Adipocyte (in vitro differentiated cells): ENCODE data around the gene PKP4.
"Not testable (repeated sequence)": the region's sequence is repeated elsewhere in the genome, so short reads cannot be mapped to it uniquely, and the experiment has no call there.

Source experiments
- DNase-seq: peaks from one replicate; pipeline ENCODE4 v3.0.0-alpha.2; 2015; ENCODE audit warnings: low read depth
- H3K27me3 ChIP-seq: replicated peaks from 2 replicates; pipeline ENCODE4 v1.7.0; 2013; ENCODE audit warnings: mild to moderate bottlenecking, low read length, moderate library complexity; ENCODE audit not compliant: control insufficient read depth, insufficient read depth
- H3K36me3 ChIP-seq: 2 replicates; pipeline ENCODE4 v1.7.0; 2013; ENCODE audit warnings: low read length, mild to moderate bottlenecking, moderate library complexity; ENCODE audit not compliant: control insufficient read depth, insufficient read depth, severe bottlenecking
- H3K4me1 ChIP-seq: 2 replicates; pipeline ENCODE4 v1.7.0; 2013; ENCODE audit warnings: mild to moderate bottlenecking, low read length, moderate library complexity; ENCODE audit not compliant: control insufficient read depth, insufficient read depth
- H3K4me3 ChIP-seq: 2 replicates; pipeline ENCODE4 v1.7.0; 2013; ENCODE audit warnings: mild to moderate bottlenecking, low read length, moderate library complexity
- H3K9ac ChIP-seq: 2 replicates; pipeline ENCODE4 v1.7.0; 2013; ENCODE audit warnings: mild to moderate bottlenecking, low read length, moderate library complexity
- H3K9me3 ChIP-seq: 2 replicates; pipeline ENCODE4 v1.7.0; 2013; ENCODE audit warnings: mild to moderate bottlenecking, low read length, moderate library complexity; ENCODE audit not compliant: control insufficient read depth

The PKP4 gene

DNA sequence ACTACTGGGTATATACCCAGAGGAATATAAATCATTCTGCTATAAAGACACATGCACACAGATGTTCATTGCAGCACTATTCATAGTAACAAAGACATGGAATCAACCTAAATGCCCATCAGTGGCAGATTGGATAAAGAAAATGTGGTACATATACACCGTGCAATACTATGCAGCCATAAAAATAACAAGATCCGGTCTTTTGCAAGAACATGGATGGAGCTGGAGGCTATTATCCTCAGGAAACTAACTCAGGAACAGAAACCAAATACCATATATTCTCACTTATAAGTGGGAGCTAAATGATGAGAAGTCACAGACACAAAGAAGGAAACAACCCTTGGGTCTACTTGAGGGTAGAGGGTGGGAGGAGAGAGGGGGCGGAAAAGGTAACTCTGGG is 16.5 kb downstream of the PKP4 start:
- H3K9me3 ChIP-seq = not testable (repeated sequence)

GRCh38 chr2:158473719-158474392 is 17.1 kb downstream of the PKP4 start:
- H3K4me1 ChIP-seq = peaks cover 13% of the 10 kb centered on the region
- DNase-seq = no peak

More for the DNA sequence above, 16.5 kb downstream of the PKP4 start:
- not testable (repeated sequence) for DNase-seq, H3K9ac ChIP-seq, H3K27me3 ChIP-seq, H3K4me3 ChIP-seq, H3K36me3 ChIP-seq, H3K4me1 ChIP-seq

DNA sequence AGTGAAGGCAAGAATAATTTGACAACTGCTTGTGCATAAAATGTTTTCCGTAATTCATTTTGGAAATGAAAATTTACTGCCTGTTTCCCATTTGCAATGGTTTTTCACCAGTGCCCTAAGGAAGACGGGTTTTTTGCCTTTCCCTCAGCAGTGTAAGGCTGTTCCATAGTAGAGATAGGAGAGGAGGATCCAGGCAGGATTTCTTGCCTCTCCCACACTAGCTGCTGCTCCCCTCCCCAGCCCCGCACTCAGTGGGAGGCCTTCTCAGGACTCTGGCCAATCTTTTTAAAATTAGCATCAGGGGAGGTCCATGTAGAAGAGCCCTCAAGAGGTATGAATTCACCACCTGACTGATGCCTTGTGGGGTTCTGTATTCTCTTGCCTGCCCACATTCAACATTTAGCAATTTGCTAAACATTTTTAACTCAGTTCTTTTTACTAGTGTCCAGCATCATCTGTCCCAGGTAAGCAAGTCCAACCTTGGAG is 17.8 kb downstream of the PKP4 start:
- not testable (repeated sequence) for H3K4me3 ChIP-seq, H3K27me3 ChIP-seq, H3K9me3 ChIP-seq, H3K9ac ChIP-seq, H3K36me3 ChIP-seq, DNase-seq
- H3K4me1 ChIP-seq = peaks cover 15% of the 10 kb centered on the region

More at GRCh38 chr2:158473719-158474392, 17.1 kb downstream of the PKP4 start:
- H3K9ac ChIP-seq = no peak overlapping the region
- H3K4me3 ChIP-seq = no peak overlapping the region
- H3K9me3 ChIP-seq = no peaks in the 10 kb centered on the region
- H3K36me3 ChIP-seq = no peaks in the 10 kb centered on the region
- no peaks in the 10 kb centered on the region for H3K27me3 ChIP-seq

- H3K27me3 ChIP-seq = no peaks in the 10 kb centered on the region
- H3K9me3 ChIP-seq = no peaks in the 10 kb centered on the region
- no peak overlapping the region for H3K9ac ChIP-seq
- H3K4me1 ChIP-seq = peaks cover 15% of the 10 kb centered on the region
- DNase-seq = no peak
- H3K36me3 ChIP-seq = no peaks in the 10 kb centered on the region
- H3K4me3 ChIP-seq = no peak overlapping the region
Observed at GRCh38 chr2:158477202-158477601, 20.4 kb downstream of the PKP4 start.

- H3K36me3 ChIP-seq = no peaks in the 10 kb centered on the region
- H3K9ac ChIP-seq = peak overlapping the region; percentile 55
- DNase-seq = no peak
- H3K9me3 ChIP-seq = no peaks in the 10 kb centered on the region
- peak overlapping the region; percentile 65 for H3K4me3 ChIP-seq
- H3K27me3 ChIP-seq = no peaks in the 10 kb centered on the region
- peaks cover 15% of the 10 kb centered on the region for H3K4me1 ChIP-seq
Observed at GRCh38 chr2:158478237-158478636, 21.5 kb downstream of the PKP4 start.

DNA sequence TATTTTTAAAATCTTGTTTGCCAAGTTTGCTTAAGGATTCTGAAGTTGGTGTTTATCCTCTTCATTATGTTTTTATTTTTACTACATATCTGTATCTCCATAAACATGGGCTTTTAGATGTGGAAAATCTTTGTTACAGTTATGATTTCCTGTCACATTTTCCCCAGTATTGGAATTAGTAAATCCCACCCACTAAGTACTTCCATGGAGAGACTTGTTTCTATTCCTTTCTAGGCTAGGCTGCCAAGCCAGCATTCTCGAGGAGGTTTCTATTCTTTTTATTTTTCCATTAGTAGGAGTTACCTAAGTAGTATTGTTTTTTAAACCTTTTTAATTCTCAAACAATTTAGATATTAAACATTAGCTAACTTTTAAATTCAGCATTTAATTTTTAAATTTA is 22.1 kb downstream of the PKP4 start:
- no peaks in the 10 kb centered on the region for H3K36me3 ChIP-seq
- DNase-seq = no peak

DNA sequence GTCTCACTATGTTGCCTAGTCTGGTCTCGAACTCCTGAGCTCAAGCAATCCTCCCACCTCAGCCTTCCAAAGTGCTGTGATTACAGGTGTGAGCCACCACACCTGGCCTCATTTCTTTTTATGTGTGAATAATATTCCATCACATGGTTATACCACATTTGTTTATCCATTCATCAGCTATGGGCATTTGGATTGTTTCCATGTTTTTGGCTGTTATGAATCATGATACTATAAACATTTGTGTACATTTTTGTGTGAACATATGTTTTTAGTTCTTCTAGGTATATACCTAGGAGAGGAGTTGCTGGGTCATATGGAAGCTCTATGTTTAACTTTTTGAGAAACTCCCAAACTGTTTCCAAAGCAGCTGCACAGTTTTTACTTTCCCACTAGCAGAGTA is 24.4 kb downstream of the PKP4 start:
- Histone ChIP-seq H3K9ac (no peak overlapping the region), H3K27me3 (no peaks in the 10 kb centered on the region)
- DNase-seq = no peak

More for the DNA sequence above, 22.1 kb downstream of the PKP4 start:
- H3K9me3 ChIP-seq = no peaks in the 10 kb centered on the region
- H3K4me3 ChIP-seq = peak overlapping the region; percentile 65
- H3K4me1 ChIP-seq = peaks cover 15% of the 10 kb centered on the region
- no peaks in the 10 kb centered on the region for H3K27me3 ChIP-seq
- peak overlapping the region; percentile 55 for H3K9ac ChIP-seq

DNA sequence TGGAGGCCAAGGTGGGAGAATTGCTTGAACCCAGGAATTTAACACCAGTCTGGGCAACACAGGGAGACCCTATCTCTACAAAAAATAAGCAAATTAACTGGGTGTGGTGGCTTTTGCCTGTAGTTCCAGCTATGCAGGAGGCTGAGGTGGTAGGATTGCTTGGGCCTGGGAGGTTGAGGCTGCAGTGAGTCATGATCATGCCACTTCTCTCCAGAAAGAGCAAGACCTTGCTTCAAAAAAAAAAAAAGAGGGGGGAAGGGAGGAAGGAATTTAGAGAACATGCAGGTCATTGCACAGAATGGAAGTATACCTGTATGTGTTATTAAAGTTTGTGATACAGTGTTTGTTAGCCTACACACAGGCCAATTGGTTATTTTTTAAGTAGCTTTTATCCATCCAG is 25.8 kb downstream of the PKP4 start:
- Histone ChIP-seq H3K27me3 (no peaks in the 10 kb centered on the region), H3K4me1 (peaks cover 28% of the 10 kb centered on the region), H3K4me3 (no peak overlapping the region), H3K9ac (no peak overlapping the region), H3K9me3 (no peaks in the 10 kb centered on the region), H3K36me3 (no peaks in the 10 kb centered on the region)
- no peak for DNase-seq

More for the DNA sequence above, 24.4 kb downstream of the PKP4 start:
- H3K36me3 ChIP-seq = no peaks in the 10 kb centered on the region
- peaks cover 15% of the 10 kb centered on the region for H3K4me1 ChIP-seq
- H3K4me3 ChIP-seq = no peak overlapping the region
- no peaks in the 10 kb centered on the region for H3K9me3 ChIP-seq

DNA sequence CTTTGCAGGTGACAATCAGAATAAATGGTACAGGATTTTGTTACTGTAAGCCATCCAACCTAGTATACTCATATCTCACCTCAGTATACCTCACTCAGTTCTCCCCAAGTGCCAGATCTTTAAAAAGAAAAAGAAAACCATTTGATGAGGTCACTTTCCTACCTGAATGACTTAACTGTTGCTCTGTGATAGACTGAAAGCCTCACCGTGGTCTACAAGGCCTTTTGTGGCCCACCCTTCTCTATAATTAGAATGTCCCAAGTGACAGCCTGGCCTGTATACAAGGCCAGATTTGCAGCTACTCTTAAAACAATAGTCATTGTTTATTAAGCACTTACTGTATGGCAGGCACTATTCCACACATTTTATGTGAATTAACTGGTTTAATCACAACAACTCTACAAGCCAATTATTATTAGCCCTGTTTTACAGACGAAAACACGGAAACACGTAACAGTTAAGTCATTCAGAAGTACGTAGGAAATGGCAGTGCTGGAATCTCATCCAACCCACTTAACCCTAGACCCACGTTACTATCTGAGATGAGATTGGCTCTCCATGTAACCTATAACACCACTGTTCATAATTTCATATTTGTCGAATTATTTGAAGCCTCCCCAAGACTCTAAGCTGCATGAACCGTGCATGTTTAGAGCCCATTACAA is 28.3 kb downstream of the PKP4 start:
- Histone ChIP-seq H3K27me3 (no peaks in the 10 kb centered on the region), H3K4me1 (peaks cover 20% of the 10 kb centered on the region), H3K4me3 (no peak overlapping the region), H3K9ac (no peak overlapping the region), H3K36me3 (no peaks in the 10 kb centered on the region), H3K9me3 (no peaks in the 10 kb centered on the region)
- no peak for DNase-seq

DNA sequence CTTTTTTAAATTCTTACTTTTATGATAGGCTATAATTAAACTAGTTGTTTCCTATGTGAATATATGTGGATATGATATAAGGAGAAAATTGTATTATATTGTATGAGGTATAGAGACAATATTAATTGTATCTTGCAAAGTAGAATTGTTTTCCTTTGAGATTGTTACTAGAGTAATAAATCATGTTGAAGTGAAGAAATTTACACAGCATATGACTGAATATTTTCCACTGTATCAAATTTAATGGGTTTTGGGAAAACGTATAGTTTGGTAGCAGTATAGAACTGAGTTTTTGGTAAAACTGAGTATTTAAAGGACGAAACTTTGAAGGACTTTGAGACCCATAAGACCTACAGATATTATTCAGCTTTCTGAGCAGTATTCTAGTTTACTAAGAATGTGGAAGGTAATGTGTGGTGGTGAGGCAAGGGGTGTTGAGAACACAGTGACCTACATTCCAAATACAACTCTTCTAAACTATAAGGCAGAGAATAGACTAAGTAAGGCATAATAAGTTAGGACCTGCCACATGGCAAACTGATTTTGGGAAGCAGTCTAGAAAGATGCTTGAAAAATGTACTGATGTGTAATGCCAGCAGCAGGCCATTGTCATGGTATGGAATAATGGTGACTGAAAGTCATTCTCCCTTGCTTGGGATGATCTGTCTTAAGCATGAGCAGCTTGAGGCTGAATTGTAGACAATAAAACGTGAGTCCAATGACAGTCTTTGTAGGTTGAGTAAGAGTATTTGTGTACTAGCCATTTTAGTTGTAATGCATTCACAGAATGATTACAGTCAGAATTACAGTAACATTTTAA is 29.6 kb downstream of the PKP4 start:
- no peak for DNase-seq
- no peaks in the 10 kb centered on the region for H3K9me3 ChIP-seq
- H3K4me1 ChIP-seq = peaks cover 20% of the 10 kb centered on the region
- H3K27me3 ChIP-seq = no peaks in the 10 kb centered on the region
- H3K4me3 ChIP-seq = no peak overlapping the region
- H3K36me3 ChIP-seq = no peaks in the 10 kb centered on the region
- no peak overlapping the region for H3K9ac ChIP-seq

DNA sequence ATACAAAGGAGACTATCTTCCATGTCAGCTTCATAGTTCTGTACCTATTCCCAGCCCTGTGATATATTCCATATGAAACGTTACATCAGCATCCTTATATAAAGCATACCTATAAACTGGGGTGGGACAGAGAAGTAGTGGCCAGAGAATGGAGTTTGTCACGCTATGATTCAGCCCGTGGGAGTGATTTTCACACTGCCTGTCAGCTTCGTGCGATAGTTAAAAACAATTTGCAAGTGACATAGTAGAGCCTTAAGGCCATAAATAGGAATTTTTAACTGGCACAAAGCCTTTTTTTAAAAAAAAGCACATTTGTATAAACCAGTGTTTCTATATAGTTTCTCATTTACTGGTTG is 30.2 kb downstream of the PKP4 start:
- no peaks in the 10 kb centered on the region for H3K9me3 ChIP-seq
- no peak overlapping the region for H3K9ac ChIP-seq
- no peaks in the 10 kb centered on the region for H3K27me3 ChIP-seq
- peaks cover 20% of the 10 kb centered on the region for H3K4me1 ChIP-seq
- DNase-seq = peak; percentile 38
- peak overlapping the region; percentile 43 for H3K4me3 ChIP-seq
- H3K36me3 ChIP-seq = no peaks in the 10 kb centered on the region
